ENCODE data around the gene PNPO. TPM values are rescaled to one million over a fixed set of nuclear protein-coding genes. Genes with fewer than 3 reads are reported as not detected.

Gene PNPO
- polyA plus RNA-seq (ENCODE audit: insufficient read length in 4 of 4) = 10 to 100 TPM; 21.0 to 22.6 (median 21.6) TPM

DNA sequence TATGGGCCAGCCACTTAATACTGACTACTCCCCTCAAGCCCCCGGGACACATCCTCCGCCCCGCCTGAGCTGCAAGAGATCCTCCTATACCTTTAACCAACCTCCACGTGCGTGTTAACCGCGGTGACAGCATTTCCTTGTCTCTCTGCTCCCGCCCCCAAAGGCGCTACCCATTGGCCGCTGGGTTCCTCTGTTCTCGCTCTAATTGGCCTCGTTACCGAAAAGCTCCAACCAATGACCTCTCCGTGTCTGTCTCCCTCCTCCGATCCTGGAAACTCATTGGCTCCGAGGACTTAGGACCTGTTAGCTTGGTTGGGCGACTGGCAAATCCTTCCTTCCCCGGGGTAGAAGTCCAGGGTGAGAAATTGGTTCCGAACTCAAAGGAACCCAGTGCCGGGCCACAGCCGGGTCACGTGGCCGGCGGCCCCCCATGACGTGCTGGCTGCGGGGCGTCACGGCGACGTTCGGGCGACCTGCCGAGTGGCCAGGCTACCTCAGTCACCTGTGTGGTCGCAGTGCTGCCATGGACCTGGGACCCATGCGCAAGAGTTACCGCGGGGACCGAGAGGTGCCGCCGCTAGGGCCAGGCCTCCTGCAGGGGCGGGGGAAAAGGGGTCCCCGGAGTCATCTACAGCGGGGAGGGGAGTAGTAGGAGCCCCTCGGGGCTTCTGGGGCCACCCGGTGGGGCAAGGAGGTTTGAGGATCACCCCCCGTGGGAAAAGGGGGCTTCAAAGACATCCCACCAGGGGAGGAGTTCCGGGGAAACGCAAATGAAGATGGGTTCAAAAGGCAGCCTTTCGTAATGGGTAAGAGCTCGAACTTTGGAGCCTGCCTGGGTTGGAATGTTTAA lies at the start of gene PNPO:
TSS of gene PNPO (plus strand) at position 326 of the 850 bp plus-strand sequence. CDS start at position 431, 105 bp downstream.
- peak; percentile 77 to 94 (median 83) for DNase-seq (ENCODE audit: low read depth in 4 of 4, low spot score in 2 of 4)

DNA sequence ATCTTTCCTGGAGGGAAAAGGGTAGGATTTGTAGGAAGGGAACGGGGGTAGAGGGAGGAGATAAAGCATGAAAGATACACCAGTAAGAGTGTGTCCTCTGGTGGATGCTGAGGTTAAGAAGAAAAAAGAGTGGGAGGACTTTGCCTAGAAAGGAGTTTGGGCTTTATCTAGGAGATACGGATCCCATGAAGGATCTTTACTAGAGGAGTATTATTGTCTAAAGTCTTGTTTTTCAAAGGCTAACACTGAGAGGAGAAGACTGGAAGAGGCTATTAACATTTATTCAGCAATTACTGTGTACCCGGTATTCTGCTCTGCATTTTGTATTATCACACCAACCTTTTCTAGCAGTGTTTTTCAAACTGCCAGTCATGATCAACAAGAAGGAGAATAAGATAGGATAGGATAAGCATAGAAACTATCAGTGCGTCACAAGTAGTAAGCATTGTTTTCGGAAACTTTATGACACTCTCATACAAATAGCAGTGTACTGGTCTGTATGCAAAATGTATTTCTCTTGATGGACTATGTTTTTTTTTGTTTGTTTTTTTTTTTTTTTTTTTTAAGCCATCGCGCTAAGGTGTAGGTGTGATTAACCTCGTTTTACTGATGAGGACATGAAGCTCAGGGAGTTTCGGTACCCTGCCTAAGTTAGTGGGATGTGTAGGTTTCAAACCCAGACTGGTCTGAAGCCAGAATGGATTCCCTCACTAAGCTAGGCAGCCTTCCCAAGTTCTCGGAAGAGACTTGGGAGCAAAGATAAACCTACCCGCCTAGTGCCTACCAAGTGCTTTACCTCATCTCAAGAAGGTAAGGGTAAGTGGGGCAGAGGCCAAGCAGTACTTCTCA lies 46.6 kb upstream of the PNPO start:
- no peak for DNase-seq (ENCODE audit: low read depth in 4 of 4, low spot score in 2 of 4)

DNA sequence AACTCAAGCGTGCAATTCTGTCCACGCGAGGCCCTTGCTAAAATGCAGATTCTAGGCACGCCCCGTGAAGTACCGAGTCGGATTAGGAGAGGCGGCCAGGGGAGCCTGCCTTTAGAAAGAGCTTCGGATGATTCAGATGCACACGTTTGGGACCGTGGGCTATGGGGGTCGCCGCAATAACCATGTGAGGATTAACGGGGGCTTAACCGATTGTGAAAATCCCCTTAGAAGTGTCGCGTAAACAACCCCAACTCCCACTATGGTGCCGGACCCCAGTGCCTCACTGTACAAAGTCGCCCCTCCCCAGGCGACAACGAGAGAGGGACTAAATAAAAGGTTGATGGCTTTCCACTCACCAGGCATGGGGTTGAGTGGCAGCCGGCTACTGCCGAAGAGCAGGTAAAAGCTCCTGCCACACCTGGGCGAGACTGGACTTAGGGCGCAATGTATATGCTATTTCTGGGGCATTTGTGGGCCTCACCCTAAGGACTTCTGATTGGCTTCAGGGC lies 46.0 kb upstream of the PNPO start:
- DNase-seq (ENCODE audit: low read depth in 4 of 4, low spot score in 2 of 4) = peak in 1 of 4 donors; percentile 58

DNA sequence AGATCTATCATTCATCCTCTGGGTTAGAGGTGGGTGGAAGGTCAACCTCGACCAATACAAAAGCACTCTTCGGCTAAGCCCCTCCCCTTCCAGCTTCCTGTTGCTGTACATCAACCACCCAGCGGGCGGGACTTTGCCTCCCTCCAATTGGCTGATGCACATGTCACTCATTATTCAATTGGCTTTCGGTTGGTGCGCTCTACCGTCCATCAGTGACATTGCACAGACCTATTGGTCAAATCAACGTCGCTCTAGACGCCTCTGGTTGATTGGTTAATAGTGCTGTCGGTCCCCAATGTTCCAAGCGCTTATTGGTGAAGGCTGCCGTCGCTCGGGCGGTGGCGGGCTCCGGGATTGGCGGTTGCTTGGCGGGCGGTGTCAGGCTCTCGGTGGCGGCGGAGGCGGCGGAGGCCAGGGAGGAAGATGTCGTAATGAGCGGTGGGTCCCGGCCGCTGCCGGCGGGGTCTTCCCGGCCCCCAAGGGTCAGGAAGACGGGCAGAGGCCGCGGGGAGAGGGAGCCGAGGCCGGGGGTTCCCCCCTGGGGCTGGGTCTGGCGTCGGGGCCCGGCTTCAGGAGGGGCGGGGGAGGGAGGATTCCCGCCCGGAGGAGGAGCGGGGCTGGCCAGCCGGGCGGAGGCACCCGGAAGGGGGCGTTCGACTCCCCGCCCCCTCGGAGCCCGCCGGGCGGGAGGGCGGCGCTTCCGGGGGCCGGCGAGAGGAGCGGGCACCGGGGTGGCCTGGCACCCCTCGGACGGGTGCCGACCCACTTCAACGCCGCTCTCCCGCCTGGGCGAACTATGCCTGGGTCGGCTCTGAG lies 45.3 kb upstream of the PNPO start, which contains the start of gene SP2:
TSS of gene SP2 (plus strand) at position 381 of the 816 bp plus-strand sequence. CDS start at position 432, 51 bp downstream.
- DNase-seq (ENCODE audit: low read depth in 4 of 4, low spot score in 2 of 4) = peak; percentile 100

DNA sequence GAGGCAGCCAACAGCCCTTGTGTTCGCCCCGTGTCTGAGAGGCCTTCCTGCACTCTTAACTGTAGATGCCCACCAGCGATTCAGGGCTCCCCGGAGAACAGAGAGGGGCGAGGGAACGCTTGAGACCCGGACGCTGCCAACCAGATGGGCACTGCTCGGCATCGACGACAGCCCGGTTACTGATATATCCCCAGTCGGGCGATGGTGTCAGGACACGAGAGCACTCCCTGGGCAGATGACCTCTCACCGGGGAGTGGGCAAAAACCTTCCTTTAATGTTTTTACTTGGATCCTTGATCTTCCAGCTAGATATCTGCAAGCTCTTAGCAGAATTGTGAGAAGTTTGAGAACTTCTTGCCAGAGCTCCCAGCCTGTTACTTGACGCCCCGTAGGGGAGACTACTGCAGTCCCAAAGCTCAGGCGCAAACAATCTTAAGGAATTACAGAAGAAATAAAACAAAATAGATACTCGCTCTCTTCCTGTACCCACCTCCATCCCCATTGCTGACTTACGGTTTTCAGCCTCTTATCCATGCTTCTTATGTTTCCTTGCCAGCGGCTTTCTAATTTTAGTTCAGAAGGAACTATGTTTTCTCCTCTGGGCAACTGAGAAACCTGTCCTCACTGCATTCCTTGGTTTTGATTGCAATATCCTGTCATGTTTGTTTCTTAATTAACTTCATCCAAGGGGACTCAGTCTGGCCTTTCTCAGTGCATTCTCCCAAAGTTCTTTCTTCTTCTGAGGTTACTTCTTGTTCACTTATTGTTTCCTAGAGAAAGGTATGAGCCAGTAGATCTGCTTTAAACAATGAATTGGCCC lies 44.5 kb upstream of the PNPO start:
- no peak for DNase-seq (ENCODE audit: low read depth in 4 of 4, low spot score in 2 of 4)

DNA sequence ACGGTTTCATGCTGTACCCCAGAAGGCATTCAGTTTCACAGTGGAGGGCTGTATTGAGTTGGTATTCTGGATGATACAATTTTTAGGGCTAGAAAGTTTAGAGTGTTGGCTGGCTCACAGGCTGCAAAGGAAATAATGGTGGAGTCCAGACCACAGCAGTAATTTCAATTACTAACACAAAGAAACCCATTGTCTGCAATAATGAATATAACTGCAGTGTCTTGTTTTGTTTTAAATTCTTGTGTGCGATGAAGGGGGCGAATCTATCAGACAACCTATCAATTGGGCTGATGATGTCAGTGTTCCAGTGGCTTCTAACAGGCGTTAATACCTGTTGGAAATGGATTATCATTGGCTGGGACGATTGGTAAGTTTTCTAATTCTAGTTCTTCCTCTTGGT lies 43.8 kb upstream of the PNPO start:
- DNase-seq (ENCODE audit: low read depth in 4 of 4, low spot score in 2 of 4) = no peak

DNA sequence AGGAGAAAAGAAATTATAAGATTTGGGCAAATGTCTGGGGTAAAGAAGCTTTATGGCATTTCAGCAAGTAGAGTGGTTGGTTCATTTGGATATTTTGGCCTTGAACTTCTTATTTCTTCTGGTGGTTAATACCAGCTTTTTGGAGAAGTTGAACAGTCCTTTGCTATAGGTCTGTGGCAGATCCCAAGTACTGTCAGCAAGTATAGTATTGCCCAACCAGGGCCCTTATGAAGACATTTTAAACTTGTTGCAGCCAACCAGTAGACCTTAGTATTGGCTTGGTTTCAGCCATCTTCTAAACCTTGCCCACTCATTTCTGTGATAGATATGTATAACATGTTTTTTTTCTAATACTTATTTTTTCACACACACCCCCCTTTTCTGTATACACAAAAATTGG lies 43.1 kb upstream of the PNPO start:
- DNase-seq (ENCODE audit: low read depth in 4 of 4, low spot score in 2 of 4) = no peak

DNA sequence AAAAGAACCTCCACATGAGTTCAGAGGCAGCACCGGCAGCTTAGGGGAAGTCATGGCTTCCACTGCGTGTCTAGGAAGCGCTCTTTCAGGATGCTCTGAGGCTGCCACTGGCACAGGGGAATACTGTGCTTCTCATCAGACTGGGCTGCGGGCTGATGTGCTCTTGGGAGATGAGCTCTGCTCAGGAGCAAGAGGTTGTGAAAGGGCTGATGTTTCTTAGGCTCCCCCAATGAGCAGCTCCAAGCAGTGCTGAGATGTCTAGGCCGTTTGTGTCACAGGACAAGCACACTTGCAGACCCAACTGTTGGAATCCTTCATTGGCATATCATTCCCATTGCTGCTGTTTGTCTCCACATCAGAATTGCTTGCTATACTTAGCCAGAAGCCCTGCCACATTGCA lies 41.7 kb upstream of the PNPO start:
- no peak for DNase-seq (ENCODE audit: low read depth in 4 of 4, low spot score in 2 of 4)

DNA sequence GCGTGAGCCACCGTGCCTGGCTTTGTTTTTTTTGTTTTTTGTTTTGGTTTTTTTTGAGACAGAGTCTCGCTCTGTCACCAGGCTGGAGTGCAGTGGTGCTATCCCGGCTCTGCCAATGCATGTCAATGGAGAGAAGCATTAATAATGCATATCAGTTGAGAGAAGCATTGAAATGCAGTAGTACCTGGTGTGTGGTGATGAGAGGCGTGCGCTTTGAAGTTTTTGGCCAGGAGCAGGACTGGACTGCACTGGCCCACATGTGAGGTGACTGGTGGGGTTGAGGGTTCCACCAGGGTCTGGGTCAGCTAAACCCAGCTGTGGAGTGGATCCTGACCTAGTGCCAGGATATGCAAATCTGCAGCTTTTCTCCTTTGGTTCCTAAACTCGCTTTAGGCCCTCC lies 39.9 kb upstream of the PNPO start:
- no peak for DNase-seq (ENCODE audit: low read depth in 4 of 4, low spot score in 2 of 4)

DNA sequence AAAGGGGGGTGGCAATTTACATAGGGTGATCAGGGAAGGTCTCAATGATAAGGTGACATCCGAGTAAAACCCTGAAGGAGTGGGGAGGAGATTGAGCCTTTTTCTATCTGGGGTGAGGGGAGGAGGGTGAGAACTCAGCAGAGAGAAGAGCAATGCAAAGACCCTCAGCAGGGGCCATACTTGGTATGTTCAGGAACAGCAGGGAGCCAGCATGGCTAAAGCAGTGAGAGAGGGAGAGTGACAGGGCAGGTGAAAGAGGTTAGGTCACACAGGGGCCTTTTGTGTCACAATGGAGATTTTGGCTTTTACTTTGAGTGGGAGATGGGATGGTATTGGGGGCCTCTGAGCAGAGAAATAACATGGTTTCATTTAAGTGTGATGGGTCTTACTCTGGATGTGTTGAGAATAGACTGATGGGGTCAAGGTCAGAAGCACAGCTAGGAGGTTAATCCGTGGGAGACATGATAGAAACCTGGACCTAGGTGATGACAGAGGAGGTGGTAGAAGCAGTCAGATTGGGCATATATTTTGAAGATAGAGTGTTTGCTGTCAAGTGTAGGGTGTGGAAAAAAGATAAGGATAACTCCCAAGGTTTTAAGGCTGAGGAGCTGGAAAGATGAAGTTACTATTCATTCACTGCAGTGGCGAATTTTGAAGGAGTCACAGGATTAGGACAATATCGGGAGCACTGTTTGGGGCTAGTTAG lies 39.2 kb upstream of the PNPO start:
- no peak for DNase-seq (ENCODE audit: low read depth in 4 of 4, low spot score in 2 of 4)

DNA sequence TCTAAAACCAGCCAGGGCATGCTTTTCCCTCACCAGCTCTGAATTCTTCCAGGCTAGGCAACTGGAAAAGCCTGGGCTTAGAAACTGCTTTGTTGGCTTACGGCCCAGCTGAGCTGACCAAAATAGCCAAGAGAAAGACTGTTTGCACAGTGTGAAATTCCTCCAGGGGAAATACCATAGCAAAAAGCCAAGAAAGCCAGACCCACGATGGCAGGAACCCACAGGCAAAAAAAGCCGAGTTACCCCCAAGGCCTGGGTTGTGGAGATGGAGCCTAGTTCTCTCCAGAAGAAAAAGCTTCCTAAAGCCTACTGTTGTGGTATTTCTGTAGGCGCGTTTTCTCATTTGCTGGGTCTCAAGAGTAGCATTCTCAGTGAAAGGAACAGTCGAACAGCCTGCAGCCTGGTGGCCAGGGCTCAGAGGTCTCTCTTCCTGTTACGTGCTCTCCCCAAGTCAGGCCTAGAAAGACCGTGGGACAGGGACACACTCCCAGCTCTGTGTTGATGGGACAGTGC lies 36.1 kb upstream of the PNPO start:
- DNase-seq (ENCODE audit: low read depth in 4 of 4, low spot score in 2 of 4) = no peak

DNA sequence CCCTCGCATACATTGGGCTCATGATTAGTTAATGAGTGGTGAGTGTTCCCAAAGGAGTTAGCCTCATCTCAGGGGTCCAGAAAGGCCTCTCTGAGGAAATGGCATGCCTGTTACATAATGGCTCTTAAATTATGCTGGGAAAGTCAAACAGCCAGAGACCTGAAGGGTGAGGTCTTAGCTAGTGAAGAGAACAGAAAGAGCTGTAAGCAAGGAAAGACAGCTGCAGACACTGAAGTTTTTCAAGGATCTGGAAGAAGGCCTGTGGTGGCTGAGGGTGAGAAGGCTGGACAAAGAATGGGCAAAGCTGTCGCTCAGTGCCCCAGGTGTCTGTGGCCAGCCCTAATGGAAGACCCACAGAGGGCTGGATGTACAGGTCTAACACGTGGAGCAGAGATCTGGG lies 34.9 kb upstream of the PNPO start:
- DNase-seq (ENCODE audit: low read depth in 4 of 4, low spot score in 2 of 4) = no peak

DNA sequence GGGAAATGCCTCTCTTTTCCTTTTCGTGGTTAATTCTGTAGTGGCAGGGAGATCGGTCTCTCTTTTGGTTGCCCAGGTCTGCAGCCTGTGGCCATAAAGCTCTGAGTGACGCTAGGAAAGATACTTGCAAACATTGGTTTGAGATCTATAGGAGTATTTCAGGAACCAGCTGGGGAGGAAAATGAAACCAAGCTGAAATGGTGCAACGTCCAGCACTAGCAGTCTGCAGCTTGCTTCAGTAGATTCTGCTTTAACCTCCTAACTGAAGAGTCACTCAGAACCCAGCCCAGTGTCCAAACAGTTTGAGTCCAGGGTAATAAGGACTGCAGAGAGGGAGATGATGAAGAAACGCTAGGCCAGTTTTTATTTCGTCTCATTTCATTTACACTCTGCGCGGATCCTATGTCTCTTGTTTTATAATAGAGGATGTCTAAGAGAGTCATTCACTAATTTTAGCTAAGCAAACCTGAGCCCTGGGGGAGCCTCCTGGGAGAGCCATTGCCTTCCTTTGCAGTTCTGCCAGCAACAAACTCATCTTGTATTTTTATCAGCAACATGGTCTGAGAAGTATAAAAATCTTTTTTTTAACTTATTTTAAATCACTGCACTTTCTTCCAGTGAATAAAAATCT lies 33.3 kb upstream of the PNPO start:
- no peak for DNase-seq (ENCODE audit: low read depth in 4 of 4, low spot score in 2 of 4)

DNA sequence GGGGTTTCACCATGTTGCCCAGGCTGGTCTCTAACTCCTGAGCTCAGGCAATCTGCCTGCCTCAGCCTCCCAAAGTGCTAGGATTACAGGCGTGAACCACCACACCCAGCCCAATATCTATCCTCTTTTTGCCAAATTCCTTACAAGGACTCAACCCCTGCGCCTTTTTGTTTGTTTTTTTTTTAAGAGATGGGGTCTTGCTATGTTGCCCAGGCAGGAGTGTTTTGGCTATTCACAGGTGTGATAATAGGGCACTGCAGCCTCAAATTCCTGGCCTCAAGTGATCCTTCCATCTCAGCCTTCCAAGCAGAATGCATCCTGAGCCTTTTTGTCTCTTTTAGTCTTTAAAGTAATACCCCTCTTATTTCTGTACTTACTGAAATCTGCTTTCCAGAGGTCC lies 28.3 kb upstream of the PNPO start:
- no peak for DNase-seq (ENCODE audit: low read depth in 4 of 4, low spot score in 2 of 4)

DNA sequence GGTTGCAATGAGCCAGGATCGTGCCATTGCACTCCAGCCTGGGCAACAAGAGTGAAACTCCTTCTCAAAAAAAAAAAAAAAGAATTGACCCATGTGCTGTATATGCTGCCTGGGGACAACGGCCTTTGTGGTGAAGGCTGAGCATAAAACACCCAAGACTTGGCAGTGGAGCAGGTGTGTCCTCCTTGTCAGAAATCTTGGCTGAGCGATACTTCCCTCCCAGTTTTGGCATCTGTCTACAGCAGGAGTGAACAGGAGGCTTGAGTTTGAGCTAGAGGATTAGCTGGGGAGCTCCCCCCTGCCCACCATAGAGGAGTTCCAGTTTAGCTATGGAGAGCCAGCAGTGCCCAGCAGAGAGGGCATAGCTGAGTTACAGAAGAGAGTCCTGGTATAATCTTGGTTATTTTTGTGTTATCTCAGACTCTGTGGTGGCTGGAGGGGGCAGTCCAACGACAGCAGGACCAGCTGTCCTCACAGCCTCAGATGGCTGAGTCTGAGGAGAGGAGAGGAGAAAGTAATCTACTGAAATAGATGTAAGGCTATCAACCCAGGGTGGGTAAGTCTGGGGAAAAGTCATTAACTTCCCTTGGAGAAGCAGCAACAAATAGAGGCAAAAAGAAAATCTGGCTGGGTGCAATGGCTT lies 26.9 kb upstream of the PNPO start:
- no peak for DNase-seq (ENCODE audit: low read depth in 4 of 4, low spot score in 2 of 4)

DNA sequence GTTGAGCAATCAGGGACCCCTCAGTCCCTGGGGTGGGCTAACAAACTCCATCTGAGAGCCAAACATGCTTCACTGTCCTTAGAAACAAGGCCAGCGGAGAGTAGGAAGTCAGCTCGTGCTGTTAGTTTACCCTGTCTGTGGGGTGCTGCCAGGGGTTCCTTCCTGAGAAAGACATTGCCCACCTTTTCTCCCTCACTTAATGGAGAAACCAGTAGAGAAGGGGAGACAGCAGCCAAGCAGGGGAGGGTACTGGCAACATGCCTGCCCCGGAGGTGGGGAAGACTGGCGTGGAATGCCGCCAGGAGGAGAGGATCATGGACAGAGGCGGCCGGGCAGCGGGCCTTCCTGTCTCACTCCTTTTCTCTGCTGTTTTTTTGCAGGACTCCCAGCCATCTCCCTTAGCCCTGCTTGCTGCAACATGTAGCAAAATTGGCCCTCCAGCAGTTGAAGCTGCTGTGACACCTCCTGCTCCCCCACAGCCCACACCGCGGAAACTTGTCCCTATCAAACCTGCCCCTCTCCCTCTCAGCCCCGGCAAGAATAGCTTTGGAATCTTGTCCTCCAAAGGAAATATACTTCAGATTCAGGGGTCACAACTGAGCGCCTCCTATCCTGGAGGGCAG lies 25.5 kb upstream of the PNPO start:
- no peak for DNase-seq (ENCODE audit: low read depth in 4 of 4, low spot score in 2 of 4)

DNA sequence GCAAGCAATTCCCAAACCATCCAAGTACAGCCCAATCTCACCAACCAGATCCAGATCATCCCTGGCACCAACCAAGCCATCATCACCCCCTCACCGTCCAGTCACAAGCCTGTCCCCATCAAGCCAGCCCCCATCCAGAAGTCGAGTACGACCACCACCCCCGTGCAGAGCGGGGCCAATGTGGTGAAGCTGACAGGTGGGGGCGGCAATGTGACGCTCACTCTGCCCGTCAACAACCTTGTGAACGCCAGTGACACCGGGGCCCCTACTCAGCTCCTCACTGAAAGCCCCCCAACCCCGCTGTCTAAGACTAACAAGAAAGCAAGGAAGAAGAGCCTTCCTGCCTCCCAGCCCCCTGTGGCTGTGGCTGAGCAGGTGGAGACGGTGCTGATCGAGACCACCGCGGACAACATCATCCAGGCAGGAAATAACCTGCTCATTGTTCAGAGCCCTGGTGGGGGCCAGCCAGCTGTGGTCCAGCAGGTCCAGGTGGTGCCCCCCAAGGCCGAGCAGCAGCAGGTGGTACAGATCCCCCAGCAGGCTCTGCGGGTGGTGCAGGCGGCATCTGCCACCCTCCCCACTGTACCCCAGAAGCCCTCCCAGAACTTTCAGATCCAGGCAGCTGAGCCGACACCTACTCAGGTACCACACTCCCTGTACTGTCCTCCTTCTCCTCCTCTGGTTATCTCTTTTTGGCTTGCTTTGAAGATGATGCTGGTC lies 24.7 kb upstream of the PNPO start:
- DNase-seq (ENCODE audit: low read depth in 4 of 4, low spot score in 2 of 4) = no peak
